GM21526 (cell line): ENCODE data around the gene HPD.

Experiments
- ATAC-seq: cut with Tn5 transposase; IDR thresholded peaks from one replicate; pipeline ENCODE4 v1.9.1; 2021; ENCODE audit warnings: moderate library complexity; ENCODE audit not compliant: unreplicated experiment, low FRiP score

The HPD gene

DNA sequence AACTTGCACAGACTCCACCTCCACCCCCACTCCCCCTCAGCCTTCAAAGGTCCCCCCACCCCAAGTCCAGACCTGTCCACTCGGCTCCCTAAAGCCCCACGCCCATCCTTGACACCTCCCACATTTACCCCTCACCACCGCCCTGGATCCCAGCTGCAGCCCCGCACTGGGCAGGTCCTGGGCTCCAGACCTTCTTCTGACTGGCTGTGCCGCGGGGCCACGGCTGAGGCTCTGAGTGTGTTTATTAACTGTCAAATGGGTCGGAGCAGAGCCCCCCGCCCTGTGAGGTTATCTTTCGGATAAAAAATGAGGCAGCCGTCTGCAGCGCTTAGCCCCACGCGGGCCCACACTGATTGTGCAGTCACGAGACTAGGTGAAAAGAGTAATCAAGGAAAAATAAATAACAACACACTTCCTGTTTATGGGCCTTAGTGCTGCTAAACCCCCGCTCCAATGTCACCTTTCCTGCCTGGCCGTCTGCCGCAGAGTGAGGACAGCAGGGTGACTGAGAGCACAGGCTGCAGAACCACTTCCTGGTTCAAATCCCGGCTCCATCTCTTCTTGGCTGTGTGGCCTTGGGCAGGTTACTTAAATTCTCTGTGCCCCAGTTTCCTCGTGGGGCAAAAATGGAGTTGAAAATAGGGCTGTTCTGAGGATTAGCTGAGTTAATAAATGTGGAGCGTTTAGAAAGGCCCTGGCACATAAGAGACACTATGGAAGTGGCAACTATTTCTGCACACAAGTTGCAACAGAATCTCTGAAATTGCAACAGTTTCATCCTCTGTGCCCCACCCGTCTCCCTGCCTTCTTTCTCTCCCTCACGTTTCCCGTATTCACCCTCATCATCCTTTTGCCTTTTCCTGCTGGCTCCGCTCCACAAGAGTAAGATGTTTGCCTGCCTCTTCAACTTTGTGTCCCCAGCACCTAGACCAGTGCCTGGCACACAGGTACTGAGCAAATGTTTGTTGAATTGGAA is 45.5 kb downstream of the HPD start:
- no peak for ATAC-seq

DNA sequence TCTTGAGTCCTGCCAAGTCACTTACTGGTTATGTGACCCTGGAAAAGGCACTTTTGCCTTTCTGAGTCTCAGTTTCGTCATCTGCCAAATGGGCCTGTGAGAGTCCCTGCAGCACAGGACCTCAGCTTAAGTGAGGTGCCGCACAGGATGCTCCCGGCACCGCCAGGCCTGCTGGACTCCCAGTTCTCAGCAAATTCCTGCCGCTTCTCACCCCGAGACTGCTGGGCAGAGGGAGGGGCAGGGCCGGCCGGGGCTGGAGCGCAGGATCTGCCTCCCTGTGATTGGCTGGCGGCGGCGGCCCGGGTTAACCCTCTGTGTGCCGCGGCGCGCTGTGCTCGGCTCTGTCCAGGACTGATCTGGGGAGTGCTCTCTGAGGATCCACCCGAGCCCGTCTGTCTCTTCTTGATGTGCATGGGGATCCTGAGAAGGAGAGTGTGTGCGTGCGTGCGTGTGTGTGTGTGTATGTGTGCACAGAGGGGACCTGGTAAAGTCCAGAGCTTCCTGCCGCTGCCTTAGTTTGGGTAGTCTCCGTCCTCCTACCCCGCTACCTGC is 46.3 kb downstream of the HPD start:
- ATAC-seq, result no peak

DNA sequence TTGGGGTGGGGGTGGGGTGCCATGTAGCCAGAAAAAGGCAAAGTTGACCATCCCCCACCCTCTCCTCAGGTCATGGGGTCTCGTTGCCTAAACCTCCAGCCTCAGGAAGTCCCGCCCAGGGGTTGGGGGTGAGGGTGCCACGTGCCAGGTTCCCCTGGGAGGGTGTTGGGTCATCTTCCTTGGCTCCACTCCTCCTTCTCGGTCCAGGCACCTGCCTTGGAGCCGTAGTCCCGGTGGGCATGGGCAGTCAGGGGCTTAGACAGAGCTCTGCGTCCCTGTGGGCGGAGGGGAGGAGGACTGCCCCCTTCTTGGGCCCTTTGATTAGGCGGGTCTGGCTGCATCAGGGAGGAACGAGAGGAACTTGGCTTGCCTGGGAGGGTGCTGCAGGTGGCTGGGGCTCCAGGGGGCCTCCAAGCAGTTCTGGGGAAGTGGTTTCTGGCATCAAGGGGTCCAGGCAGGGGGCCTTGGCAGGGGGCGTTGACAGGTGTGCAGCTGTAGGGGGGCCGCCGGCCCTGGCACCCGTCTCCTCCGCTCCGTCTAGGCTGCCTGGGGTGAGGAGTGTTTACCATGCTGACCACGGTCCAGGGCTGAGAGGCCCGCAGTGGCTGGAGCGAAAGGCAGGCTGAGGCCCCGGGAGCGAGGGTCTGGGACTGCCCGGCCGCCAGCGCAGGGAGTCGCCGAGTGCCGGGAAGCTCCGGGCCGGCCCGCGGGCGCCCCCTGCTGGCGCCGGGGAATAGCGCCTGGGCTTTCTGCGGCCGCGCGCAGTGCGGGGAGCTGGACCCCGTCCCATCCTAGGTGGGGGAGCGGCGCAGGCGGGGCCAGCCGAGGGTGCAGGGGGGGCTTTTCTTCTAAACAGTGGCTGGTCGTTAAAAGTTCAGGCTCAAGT is 47.0 kb downstream of the HPD start:
- ATAC-seq, result peak; percentile 45

DNA sequence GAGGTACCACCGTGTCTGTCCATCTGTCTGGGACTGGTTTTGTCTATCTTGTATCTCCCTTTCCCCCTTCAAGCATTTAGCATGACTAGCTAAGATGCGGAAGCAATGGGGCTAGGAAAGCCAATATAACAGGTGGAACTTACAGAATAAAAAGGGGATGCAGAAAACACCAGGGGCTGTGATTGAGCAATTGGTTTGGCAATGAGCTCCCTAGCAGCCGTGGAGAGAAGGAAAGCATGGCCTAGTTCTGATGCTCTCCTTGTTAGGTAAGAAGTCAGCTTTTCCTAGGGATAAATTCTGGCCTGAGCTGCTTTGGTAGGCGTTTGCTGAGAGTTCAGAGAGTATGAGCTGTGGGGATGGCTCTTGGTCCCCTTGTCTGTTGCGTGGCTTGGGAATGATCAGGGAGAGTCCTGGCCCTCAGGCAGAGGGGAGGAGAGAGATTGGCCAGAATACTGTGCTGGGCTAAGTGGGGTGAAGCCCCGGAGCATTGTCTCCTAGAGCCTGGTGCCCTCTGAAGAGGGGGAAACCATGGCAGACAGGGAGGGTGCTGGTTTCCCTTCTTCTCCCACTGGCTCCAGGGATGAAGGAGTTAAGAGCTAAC is 47.7 kb downstream of the HPD start:
- no peak for ATAC-seq

DNA sequence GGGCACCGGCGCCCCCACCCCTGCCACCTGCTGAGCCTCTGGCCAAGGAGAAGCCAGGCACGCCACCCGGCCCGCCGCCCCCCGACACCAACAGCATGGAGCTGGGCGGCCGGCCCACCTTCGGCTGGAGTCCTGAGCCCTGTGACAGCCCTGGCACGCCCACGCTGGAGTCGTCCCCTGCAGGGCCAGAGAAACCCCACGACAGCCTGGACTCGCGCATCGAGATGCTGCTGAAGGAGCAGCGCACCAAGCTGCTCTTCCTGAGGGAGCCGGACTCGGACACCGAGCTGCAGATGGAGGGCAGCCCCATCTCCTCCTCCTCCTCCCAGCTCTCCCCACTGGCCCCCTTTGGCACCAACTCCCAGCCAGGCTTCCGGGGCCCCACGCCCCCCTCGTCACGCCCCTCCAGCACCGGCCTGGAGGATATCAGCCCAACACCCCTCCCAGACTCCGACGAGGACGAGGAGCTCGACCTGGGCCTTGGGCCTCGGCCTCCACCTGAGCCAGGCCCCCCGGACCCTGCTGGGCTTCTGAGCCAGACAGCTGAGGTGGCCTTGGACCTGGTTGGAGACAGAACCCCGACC is 48.3 kb downstream of the HPD start:
- no peak for ATAC-seq

DNA sequence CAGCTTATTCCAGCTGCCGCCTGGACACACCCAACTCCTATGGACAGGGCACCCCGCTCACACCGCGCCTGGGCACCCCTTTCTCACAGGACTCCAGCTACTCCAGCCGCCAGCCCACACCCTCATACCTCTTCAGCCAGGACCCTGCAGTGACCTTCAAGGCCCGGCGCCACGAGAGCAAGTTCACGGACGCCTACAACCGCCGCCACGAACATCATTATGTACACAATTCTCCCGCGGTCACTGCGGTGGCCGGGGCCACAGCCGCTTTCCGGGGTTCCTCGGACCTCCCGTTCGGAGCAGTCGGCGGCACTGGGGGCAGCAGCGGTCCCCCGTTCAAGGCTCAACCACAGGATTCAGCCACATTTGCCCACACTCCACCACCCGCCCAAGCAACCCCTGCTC is 48.9 kb downstream of the HPD start:
- no peak for ATAC-seq

DNA sequence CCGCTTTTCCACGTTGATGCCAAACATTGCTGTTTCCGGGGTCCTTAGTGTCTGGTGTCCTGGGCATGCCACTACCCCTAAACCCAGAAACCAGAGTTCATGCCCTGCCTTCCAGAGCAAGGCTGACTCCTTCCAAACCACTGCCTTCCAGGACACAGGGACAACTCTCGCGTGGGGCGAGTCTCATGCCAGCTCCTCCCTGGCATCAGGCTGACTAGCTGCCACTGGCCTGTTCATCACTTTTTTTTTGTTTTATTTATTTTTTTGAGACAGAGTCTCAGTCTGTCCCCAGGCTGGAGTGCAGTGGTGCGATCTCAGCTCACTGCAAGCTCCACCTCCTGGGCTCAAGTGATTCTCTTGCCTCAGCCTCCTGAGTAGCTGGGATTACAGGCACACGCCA is 50.0 kb downstream of the HPD start:
- no peak for ATAC-seq

DNA sequence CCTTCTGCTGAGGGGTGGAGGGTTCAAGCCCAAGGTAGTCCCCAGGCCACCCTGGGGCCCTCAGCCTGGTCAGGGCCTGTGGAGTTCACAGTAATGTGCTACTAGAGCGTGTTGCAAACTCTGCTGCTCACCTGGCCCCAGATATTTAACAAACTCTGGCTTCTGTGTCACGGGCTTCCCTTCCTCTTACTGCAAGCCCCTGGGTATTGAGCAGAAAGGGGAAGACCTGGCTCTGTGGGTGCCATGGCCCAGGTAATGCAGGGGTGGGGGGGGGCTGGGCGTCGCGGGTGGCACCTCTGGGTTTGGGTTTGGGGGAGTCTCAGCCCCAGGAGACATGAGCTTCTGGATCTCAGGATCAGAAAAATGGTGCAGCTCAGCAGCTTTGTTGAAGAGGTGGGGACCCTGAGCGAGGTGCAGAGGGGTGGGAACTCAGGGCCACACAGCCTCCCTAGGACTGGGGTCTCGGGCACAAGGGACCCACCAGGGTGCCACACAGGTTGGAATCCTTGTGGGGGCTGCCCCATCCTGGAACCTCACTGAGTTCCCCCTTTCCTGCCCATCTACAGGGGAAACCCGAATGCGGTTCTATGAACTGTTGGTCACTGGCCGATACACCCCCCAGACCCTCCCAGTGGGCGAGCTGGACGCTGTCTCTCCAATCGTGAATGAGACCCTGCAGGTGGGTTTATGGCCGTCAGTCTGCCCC is 50.9 kb downstream of the HPD start:
- ATAC-seq, result no peak

DNA sequence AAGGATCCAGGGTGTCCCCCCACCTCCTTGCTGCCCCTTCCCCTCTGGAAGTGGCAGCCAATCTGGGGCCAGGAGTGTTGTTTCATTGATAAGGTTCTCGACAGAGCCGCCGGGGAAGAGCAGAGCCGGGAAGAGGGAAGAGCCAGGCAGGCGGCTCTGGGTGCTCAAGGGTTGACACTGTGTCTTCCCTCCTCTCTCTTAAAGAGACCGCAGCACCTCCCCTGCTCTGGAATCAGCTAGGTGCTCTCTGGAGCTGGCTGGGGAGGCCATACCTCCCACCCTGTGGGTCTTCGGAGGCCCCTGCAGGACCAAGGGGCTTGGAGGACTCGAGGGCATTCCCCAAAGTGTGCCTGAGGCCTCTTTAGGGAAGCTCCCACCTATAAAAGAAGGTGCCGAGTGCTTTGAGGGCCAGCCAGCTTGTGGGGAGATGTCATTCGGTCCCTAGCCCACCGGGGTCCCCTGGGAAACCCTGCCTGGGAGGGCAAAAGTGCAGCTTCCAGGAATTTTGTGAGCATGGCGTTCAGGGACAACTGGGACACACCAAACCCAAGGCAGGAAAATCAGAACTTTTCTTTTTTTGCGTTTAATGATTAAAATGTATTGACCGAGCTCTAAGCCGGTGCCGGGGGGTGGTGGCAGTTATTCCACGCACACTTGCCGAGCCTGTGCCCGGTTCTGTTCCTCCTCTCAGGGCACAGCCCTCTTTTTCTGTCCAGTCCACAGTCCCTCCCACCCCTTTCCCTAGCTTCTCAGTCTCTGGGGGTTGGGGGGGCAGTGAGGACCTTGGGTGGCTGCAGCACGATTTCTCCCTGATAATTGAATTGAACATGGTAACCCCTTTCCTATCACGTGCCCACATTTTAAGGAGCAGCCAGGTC is 51.9 kb downstream of the HPD start:
- no peak for ATAC-seq

DNA sequence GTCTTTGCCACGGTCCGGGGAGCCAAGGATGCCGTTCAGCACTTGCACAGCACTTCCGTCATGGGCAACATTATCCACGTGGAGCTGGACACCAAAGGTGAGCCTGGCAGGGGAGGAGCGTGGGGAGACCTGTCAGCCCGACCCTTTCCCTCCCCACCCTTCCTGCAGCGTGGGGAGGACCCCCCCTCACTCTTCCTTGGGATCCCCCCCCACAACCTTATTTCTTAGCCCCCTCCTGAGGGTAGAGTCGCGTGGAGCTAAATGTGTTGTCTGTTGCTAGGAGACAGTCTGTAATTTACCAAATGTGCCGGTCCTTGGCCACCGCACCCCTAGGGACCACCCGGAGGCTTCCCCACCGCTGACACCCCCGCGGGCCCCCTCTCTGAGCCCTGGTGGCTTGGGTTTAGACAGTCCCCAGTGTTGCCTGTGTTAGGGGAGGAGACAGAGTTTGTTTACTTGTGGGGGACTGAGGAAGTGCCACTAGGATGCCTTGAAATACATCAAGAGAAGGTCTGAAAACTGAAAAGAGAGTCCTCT is 52.6 kb downstream of the HPD start:
- no peak for ATAC-seq

DNA sequence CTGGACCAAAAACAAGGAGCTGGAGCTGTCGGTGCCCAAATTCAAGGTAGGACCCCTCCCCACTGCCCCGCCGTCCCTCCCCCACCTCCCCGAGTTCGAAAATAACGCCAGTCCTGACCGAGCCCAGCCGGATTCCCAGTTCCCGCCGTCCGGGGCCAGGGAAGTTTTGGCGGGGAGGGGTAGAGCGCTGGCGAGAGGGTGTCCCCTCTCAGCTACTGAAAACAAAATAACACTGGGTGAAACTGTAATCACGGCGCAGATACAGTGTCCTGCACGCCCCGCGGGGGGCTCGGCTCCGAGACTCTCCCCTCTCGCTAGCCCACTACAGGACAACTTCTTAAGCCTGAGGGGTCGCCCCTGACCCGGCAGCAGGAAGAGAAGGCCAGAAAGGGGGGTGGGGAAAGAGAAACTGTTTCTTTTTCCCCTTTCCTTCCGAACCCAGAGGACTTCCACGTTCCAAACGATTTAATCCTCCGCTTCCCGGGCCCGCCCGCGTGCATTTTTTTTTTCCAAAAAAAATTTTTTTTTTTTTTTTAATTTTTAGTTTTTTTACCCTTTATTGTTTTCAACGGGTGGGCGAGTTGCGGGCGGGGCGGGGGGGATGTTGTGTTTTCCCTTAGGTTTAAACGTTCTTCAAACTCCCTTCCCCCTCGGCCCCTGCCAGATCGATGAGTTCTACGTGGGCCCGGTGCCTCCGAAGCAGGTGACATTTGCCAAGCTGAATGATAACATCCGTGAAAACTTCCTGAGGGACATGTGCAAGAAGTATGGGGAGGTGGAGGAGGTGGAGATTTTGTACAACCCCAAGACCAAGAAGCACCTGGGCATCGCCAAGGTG is 53.3 kb downstream of the HPD start:
- ATAC-seq, result no peak

DNA sequence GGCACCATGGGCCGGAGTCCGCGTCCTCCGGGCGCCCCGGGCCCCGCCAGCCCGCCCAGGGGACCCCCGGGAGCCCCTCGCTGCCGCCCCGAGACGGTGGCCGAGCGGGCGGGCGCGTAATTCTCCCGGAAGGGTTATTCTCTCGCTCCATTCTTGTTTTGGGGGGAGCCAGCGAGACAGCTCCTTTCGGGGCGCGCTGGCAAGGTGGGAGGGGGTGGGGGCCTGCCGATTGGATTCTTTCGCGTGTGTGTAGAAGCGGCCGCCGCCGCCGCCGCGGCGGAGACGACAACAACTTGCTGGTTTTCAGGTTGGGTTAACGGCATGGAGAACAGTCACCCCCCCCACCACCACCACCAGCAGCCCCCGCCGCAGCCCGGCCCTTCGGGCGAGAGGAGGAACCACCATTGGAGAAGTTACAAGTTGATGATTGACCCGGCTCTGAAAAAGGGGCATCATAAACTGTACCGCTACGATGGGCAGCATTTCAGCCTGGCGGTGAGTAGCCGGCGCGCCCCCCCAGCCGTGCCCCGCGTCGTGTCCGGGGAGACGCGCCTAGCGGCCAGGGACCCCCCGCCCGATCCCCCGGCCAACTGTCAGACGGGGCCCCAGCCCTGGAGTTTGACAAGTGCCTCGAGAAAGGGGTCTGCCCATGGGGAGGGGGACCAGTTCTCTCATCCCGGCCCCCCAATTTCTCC is 54.1 kb downstream of the HPD start:
- no peak for ATAC-seq

DNA sequence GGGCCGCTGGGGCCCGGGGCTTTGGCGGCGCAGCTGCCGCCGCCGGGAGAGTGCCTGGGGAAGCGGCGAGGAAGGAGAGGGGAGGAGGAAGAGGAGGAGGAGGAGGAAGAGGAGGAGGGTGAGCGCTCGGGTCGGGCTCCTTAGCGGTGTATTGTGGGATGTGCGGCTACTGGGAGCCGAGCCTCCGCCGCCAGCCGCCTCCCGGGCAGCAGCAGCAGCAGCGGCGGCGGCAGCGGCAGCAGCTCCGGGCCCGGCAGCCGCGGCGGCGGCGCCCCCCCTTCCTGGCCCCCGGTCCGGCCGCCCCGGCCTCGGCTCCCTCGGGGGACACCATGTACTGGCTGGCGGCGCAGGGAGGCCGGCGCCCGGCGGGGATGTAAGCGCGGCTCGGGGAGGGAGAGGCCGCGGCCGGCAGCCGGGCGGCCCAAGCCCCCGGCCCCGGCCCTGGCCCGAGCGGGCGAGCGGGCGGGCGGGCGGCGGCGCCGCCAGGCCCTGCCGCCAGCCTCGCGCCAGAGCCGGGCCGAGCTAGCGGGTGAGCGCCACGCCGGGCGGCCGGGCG is 54.7 kb downstream of the HPD start, which contains the start of gene SETD1B:
SETD1B (plus strand) TSS at position 149 of the 556 bp plus-strand sequence. CDS start 729 bp downstream, outside the sequence.
- ATAC-seq, result no peak

DNA sequence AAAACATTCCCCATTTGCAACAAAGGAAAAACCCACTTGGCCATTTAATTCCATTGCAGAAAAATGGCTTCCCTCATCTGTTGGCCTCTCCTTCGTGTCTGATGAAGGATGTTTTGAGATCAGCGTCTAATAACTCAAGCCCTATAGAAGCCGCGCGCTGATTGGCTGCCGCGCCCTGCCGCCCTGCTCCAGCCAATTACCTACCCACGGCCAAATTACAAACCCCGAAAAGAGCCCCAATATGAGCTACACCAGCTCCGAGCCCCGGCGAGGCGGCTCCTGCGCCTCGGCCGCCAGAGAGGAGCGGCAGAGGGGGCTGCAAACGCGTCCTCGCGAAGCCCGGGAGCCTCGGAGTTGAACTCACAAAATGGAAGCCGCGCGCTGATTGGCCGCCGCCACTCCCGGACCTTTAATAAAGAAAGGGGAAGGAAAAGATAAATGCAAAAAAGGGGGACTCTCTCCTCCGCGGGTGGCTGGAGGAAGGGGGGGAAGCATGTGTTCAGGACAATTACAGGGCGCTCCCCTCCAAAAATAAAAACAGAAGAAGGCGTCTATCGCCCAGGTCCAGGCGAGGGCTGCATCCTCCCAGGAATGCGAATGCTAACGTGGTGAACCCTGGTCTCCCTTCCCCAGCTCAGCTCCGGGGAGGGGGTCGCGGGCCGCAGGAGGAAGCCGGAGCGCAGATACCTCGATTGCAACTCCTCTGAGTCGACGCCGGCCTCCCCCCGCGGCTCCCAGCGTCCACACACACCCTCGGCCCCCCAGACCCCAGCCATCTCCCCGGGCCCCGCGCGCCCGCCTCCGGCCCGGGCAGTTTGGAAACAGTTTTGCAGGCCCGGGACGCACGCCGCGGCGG is 55.6 kb downstream of the HPD start:
- ATAC-seq, result no peak

DNA sequence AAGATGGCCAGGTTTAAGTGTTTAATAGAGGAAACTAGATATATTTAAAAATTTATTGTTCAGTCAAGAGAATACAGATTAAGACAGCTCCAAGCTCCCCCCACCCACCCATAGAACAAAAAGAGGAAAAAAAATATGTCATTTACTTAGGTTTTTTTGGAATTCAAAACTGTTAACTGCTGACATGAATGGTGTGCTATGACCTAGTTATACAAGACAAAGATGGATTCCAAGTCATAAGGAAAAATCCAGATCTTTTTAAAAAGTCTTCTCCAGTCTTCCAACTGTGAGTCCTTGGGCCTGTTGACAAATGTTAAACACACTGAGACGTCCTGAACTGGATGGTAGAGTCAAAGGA is 56.2 kb downstream of the HPD start:
- ATAC-seq, result no peak
